Dendritic cell treated with granulocyte-macrophage colony-stimulating factor and Interleukin-4, amounts not matched to agents 40 ng/mL and 50 ng/mL, for 4 days (primary cell): ENCODE measurements around the gene MEA1.

Source experiments
- H3K27ac Mint-ChIP-seq: one replicate; pipeline ENCODE4 v1.8.0; 2022; ENCODE audit warnings: mild to moderate bottlenecking, mixed read lengths
- H3K27me3 Mint-ChIP-seq: one replicate; pipeline ENCODE4 v1.8.0; 2022; ENCODE audit warnings: mild to moderate bottlenecking, mixed read lengths
- H3K36me3 Mint-ChIP-seq: one replicate; pipeline ENCODE4 v1.8.0; 2022; ENCODE audit warnings: low read depth, mixed read lengths
- H3K4me1 Mint-ChIP-seq: one replicate; pipeline ENCODE4 v1.8.0; 2022; ENCODE audit warnings: low read depth, mixed read lengths
- H3K4me3 Mint-ChIP-seq: one replicate; pipeline ENCODE4 v1.8.0; 2022; ENCODE audit warnings: mild to moderate bottlenecking, moderate library complexity, mixed read lengths
- H3K9me3 Mint-ChIP-seq: one replicate; pipeline ENCODE4 v1.8.0; 2022; ENCODE audit warnings: mixed read lengths
- intact Hi-C: fragments of 100-400 bp; cut with micrococcal nuclease; formaldehyde crosslinking; loops from one replicate; pipeline ENCODE4 v1.15.0; 2022

The MEA1 gene

DNA sequence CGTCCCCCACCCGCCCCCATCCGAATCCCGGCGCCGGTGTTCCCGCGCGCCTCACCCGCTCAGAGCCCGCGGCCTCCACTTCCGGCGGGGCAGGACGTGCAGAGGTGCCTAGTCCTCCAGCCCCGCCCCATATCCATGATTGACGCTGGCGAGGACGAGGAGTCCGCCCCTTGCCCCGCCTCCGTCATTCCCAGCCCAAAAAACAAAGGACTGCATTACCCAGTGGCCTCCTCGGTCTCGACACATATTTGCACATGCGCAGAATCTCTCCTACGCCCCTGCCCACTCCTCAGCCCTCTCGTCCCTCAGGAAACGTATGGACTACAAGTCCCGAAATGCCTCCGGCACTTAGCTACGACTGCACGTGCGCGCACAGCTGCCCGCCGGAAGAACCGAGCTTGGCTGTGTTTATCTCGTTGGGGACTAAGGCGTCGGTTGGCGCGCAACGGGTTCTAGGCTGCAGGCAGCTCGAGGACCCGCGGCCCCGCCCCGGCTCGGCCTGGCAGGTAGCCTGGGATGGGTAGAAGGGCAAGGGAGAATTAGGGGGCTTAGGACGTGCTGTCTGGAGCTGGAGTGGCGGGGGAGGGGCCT is at the start of gene MEA1, which contains the start of gene KLHDC3:
MEA1 (minus strand) TSS at position 104 of the 591 bp plus-strand sequence. CDS start 133 bp downstream, outside the sequence.
KLHDC3 (plus strand) TSS at position 407 of the 591 bp plus-strand sequence. CDS start 2,944 bp downstream, outside the sequence.
- Mint-ChIP-seq H3K36me3 (peaks cover 90% of the 10 kb centered on the region), H3K9me3 (no peaks in the 10 kb centered on the region), H3K4me1 (peaks cover 70% of the 10 kb centered on the region), H3K27me3 (no peaks in the 10 kb centered on the region), H3K4me3 (peak within 1 kb of the TSS; percentile 95), H3K27ac (peak within 1 kb of the TSS; percentile 86)
- intact Hi-C loops, result loop anchor here (1.0 to 5.0 kb wide), 3 partner anchors 29 to 797 kb away; partner anchors contain the start of genes KLC4, MRPL2, MRPS10 and PPP2R5D

DNA sequence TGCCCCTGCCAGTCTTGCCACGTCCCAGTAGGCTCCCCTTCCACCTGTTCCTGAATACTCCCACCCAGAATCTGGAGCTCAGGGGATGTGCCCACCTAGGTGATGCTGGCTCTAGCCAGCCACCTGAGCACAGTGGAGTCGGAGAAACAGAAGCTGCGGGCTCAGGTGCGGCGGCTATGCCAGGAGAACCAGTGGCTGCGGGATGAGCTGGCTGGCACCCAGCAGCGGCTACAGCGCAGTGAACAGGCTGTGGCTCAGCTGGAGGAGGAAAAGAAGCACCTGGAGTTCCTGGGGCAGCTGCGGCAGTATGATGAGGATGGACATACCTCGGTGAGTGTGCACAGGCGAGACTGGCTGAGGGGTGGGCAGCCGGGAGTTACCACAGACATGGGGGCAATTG is 49.1 kb upstream of the MEA1 start:
- H3K27ac Mint-ChIP-seq, result no peak overlapping the region
- H3K4me1 Mint-ChIP-seq, result peaks cover 27% of the 10 kb centered on the region
- peaks cover 36% of the 10 kb centered on the region for H3K36me3 Mint-ChIP-seq
- no peaks in the 10 kb centered on the region for H3K27me3 Mint-ChIP-seq
- no peak overlapping the region for H3K4me3 Mint-ChIP-seq
- no peaks in the 10 kb centered on the region for H3K9me3 Mint-ChIP-seq
- intact Hi-C loops, result no loop called here

GRCh38 chr6:43061861-43062260 is 48.1 kb upstream of the MEA1 start:
- H3K36me3 Mint-ChIP-seq, result peaks cover 45% of the 10 kb centered on the region

GRCh38 chr6:43060755-43061633 is 47.2 kb upstream of the MEA1 start:
- Mint-ChIP-seq H3K36me3 (peaks cover 44% of the 10 kb centered on the region), H3K4me1 (peaks cover 28% of the 10 kb centered on the region), H3K9me3 (no peaks in the 10 kb centered on the region), H3K27me3 (no peaks in the 10 kb centered on the region), H3K27ac (no peak overlapping the region), H3K4me3 (no peak overlapping the region)
- intact Hi-C loops, result no loop called here

More at GRCh38 chr6:43061861-43062260, 48.1 kb upstream of the MEA1 start:
- peaks cover 28% of the 10 kb centered on the region for H3K4me1 Mint-ChIP-seq
- no peak overlapping the region for H3K4me3 Mint-ChIP-seq
- H3K27ac Mint-ChIP-seq, result no peak overlapping the region
- intact Hi-C loops, result no loop called here
- H3K9me3 Mint-ChIP-seq, result no peaks in the 10 kb centered on the region
- H3K27me3 Mint-ChIP-seq, result no peaks in the 10 kb centered on the region

DNA sequence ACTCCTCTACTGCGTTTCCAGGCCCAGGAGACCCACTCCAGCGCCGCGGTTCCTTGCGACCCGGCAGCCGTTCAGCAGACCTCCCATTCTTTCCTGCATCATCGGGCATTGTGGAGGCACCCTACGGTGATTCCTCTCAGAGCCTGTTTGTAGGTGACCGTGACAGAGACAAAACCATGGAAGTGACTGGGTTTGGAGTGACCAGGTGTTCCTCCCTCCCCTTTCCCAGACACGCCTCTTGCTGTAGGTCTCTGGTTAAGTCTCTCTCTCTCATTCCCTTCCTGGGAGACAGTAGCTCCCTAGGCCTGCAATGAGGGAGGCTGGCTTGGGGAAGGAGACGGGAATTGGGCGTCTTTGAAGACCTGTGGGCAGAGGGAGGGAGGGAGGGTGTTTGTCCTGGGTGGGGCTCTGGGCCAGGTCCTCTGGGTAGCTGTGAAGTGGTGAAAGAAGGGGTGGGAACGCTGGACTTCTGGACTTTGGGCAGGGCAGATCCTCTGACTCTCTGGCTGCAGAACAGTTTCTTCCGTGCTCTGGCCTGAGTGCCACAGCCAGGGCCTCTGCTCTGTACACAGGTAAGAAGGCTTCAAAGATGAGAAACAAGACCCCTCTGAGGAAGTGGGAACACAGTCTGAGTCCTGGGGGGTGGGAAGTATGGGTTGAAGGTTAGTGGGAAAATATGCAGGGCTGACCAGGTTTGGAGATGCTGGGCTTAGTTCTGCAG is 46.4 kb upstream of the MEA1 start:
- Mint-ChIP-seq H3K9me3 (no peaks in the 10 kb centered on the region), H3K4me3 (peak overlapping the region; percentile 91), H3K27ac (peak overlapping the region; percentile 97), H3K4me1 (peaks cover 28% of the 10 kb centered on the region), H3K36me3 (peaks cover 46% of the 10 kb centered on the region), H3K27me3 (no peaks in the 10 kb centered on the region)
- intact Hi-C loops, result no loop called here

DNA sequence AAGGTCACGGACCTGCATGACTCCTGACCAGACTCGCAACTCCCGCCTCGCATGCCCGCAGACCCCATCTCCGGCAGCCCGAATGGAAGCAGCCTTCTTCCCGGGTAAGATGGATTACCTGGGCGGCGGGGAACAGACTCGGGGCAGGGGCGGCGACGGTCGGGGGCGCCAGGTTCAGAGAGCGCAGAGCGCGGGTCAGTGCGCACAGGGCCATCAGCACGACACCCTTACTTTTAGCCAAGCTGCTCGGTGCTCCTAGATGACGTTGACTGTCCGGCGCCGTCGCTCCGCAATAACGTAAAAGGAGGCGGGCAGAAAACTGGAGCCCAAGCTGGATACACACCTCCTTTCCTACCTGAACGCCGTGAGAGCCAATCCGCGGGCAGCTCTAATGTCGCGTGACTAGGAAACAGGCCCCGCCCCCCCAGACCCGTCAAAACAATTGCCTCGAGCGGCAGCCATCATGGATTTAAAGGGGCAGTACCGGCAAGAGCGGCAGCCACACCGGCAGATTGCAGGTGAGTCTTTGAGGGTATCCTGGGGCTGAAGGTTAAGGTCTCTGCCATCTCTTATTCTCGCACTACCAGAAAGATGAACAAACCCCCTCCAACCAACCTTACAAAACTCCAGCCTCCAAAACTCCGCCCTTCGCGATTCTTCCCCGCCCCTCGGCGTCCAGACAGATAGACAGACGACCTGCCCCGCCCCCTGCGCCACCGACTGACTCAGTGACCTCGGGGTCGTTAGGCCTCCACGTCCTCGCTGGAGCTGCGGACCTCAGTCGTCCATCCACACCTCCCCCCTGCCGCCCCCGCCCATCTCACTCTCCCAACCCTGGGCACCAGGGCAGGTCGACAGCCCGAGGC is 45.7 kb upstream of the MEA1 start, which contains the start of the genes KLC4 and MRPL2:
KLC4 (plus strand) TSS at position 464 of the 866 bp plus-strand sequence. CDS start 1,705 bp downstream, outside the sequence.
MRPL2 (minus strand) TSS at position 267 of the 866 bp plus-strand sequence; CDS start at position 214, 53 bp downstream.
- Mint-ChIP-seq H3K4me1 (peaks cover 29% of the 10 kb centered on the region), H3K36me3 (peaks cover 48% of the 10 kb centered on the region), H3K27me3 (no peaks in the 10 kb centered on the region), H3K27ac (peak within 1 kb of the TSS; percentile 97), H3K9me3 (no peaks in the 10 kb centered on the region), H3K4me3 (peak within 1 kb of the TSS; percentile 91)
- intact Hi-C loops, result loop anchor here (1.0 to 10.0 kb wide), 3 partner anchors 45 to 115 kb away; partner anchors contain the start of genes KLHDC3 and PPP2R5D

GRCh38 chr6:43058531-43058930 is 44.8 kb upstream of the MEA1 start:
- Mint-ChIP-seq H3K9me3 (no peaks in the 10 kb centered on the region), H3K27me3 (no peaks in the 10 kb centered on the region), H3K4me3 (peak overlapping the region; percentile 91), H3K4me1 (peaks cover 36% of the 10 kb centered on the region), H3K36me3 (peaks cover 56% of the 10 kb centered on the region), H3K27ac (peak overlapping the region; percentile 97)
- intact Hi-C loops, result loop anchor here (2.0 to 10.0 kb wide), 2 partner anchors 74 to 116 kb away; partner anchors contain the start of gene PPP2R5D

DNA sequence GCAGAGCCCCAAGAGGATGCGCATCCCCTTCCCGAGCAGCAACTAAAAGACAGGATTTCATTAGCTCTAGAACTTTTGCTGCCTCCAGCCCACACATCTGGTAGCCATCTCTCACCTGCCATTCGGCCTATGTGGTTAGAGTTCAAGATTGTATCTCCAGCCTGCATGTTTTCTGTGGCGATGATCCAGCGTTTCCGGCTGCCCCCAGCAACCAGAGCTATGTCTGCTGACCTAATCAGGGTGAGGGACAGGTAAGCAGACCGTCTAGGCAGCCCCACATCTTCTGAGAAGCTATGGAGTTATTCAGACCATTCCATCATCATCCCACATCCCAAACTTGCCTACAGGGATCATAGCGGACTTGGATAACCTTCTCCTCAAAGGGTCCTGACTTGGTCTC is 42.2 kb upstream of the MEA1 start:
- intact Hi-C loops, result loop anchor here (10.0 kb wide), 1 partner anchor 71 kb away; the partner anchor contains the start of gene PPP2R5D
- H3K9me3 Mint-ChIP-seq, result no peaks in the 10 kb centered on the region
- H3K4me3 Mint-ChIP-seq, result no peak overlapping the region
- H3K27ac Mint-ChIP-seq, result no peak overlapping the region
- peaks cover 55% of the 10 kb centered on the region for H3K4me1 Mint-ChIP-seq
- H3K36me3 Mint-ChIP-seq, result peaks cover 64% of the 10 kb centered on the region
- no peaks in the 10 kb centered on the region for H3K27me3 Mint-ChIP-seq

DNA sequence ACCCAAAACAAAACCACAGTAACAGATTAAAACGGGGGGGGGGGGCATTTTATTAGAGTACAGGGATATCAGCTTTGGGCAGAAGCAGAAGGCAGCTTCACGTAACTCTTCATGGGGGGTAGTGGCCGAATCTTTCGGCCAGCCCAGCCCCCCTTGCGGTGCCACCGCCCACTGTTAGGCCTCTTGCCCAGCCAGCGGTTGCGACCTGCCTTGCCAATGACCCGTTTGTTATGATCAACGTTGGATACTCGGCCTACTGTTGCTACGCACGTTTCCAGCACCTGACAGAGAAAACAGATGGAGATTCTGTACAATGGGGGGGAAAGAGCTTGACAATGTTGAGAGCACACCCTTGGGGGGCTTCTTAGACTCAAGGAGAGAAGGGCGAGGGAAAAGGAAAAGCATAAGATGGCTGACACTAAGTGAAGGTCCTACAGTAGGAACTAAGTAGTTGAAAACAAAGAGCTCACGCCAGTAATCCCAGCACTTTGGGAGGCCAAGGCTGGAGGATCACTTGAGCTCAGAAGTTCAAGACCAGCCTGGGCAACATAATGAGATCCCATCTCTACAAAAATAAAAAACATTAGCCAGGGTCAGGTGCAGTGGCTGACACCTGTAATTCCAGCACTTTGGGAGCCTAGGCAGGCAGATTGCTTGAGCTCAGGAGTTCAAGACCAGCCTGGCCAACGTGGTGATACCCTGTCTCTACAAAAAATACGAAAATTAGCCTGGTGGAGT is 40.6 kb upstream of the MEA1 start:
- H3K27me3 Mint-ChIP-seq, result no peaks in the 10 kb centered on the region
- H3K27ac Mint-ChIP-seq, result peak overlapping the region; percentile 95
- no peaks in the 10 kb centered on the region for H3K9me3 Mint-ChIP-seq
- H3K36me3 Mint-ChIP-seq, result peaks cover 74% of the 10 kb centered on the region
- H3K4me1 Mint-ChIP-seq, result peaks cover 48% of the 10 kb centered on the region
- intact Hi-C loops, result loop anchor here (10.0 kb wide), 1 partner anchor 70 kb away; the partner anchor contains the start of gene PPP2R5D
- H3K4me3 Mint-ChIP-seq, result peak overlapping the region; percentile 94

DNA sequence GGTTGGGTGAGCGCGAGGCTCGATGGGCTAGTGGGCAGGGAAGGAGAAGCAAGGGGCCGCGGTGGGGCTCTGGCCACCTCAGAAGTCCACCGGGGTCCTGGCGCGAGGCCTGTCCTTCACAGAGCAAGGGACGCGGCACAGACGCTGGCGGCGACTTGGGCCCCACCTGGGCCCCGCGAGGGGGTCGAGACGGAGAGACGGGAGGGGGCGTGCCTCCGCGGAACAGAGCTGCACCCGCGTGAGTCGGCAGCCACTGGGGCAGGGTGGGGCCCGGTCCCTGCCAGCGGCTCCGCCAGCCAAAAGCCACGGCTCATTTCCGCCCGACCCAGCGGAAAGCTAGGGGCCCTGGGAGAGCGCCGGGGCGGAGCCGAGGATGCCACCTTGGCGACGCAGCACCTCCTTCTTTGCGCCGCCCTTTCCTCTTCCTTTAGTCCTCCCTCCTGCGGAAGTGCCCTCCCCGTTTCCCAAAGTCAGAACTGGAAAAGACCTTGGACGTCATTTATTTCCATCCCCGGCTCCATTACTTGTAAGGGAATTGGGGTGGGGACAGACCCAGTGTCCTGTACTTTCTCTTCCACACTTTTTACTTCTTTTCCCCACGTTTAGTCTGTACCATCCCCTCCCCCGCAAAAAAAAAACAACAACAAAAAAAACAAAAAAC is 39.9 kb upstream of the MEA1 start, which contains the start of gene CUL7:
CUL7 (minus strand) TSS at position 307 of the 661 bp plus-strand sequence. CDS start 1,063 bp downstream, outside the sequence.
- Mint-ChIP-seq H3K4me1 (peaks cover 46% of the 10 kb centered on the region), H3K27ac (peak within 1 kb of the TSS; percentile 95), H3K9me3 (no peaks in the 10 kb centered on the region), H3K4me3 (peak within 1 kb of the TSS; percentile 94), H3K36me3 (peaks cover 74% of the 10 kb centered on the region), H3K27me3 (no peaks in the 10 kb centered on the region)
- intact Hi-C loops, result loop anchor here (10.0 kb wide), 1 partner anchor 69 kb away; the partner anchor contains the start of gene PPP2R5D

DNA sequence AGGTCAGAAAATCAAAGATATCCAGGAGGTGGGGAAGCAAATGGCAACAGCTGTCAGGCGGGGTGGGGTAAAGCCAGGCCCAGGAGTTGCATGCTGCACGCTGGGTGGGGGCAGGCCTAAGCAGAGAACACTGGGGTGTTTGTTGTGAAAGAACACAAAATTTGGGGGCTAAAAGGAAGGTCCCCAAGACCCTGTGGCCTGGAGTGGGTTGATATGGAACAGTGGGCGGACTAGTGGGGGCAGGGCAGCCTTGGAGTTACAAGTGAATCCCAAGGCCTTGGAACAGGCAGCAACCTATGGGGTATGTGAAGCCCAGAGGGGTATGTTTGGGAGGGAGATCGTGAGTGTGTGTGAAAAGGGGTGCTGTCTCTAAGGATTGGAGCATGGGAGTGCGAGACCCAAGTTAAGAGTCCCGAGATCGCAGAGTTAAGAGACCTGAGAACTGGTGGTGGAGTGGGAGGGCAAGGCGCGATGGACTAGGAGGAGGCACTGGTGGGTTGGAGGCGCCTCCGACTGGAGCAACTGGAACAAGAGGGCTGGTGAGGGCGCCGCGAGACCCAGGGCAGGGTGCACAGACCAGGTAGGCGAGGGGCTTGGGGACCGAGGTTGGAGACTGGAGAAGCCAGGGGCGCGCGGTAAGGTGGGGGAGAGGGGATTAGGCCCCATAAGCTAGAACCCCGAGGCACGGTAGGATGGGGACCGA is 39.2 kb upstream of the MEA1 start:
- intact Hi-C loops, result loop anchor here (10.0 kb wide), 1 partner anchor 68 kb away; the partner anchor contains the start of gene PPP2R5D
- Mint-ChIP-seq H3K4me1 (peaks cover 39% of the 10 kb centered on the region), H3K36me3 (peaks cover 76% of the 10 kb centered on the region), H3K27me3 (no peaks in the 10 kb centered on the region), H3K4me3 (peak overlapping the region; percentile 94), H3K9me3 (no peaks in the 10 kb centered on the region), H3K27ac (peak overlapping the region; percentile 95)
